ENCODE measurements around the gene C5orf47. TPM values are rescaled to one million over a fixed set of nuclear protein-coding genes. Genes with fewer than 3 reads are reported as not detected.

Gene C5orf47
- total RNA-seq, 1 donor from 2014 or later = not detected

DNA sequence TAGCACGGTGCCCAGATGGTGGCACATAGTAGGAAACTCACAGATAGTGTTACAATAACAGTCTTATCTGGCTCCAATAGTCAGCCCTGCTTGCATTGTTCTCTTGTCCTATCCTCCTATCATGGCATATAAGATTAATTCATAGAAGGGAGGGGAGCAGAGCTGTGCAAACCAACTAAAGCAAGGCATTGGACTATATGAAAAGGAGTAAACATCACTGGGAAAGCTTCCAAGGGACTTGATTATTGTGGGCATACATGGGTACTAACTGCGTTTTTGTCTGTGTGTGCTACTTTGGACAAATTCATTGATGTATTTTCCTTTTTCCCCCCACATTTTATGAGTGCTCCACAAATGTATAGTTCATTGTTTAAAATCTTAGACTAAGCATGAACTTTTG lies 43.8 kb upstream of the C5orf47 start:
- TF ChIP-seq, protein P1, sequence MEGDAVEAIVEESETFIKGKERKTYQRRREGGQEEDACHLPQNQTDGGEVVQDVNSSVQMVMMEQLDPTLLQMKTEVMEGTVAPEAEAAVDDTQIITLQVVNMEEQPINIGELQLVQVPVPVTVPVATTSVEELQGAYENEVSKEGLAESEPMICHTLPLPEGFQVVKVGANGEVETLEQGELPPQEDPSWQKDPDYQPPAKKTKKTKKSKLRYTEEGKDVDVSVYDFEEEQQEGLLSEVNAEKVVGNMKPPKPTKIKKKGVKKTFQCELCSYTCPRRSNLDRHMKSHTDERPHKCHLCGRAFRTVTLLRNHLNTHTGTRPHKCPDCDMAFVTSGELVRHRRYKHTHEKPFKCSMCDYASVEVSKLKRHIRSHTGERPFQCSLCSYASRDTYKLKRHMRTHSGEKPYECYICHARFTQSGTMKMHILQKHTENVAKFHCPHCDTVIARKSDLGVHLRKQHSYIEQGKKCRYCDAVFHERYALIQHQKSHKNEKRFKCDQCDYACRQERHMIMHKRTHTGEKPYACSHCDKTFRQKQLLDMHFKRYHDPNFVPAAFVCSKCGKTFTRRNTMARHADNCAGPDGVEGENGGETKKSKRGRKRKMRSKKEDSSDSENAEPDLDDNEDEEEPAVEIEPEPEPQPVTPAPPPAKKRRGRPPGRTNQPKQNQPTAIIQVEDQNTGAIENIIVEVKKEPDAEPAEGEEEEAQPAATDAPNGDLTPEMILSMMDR (IDR thresholded peaks at IDR 0.05; ENCODE audit: partially characterized antibody, unreplicated experiment) = no peak
- Mint-ChIP-seq H3K27me3 (ENCODE audit: unreplicated experiment) (peaks cover 4% of the 10 kb centered on the region), H3K9me3 (ENCODE audit: unreplicated experiment) (peaks cover 2% of the 10 kb centered on the region), H3K4me1 (ENCODE audit: low read depth, unreplicated experiment) (peaks cover 12% of the 10 kb centered on the region), H3K27ac (ENCODE audit: unreplicated experiment) (no peak overlapping the region), H3K4me3 (ENCODE audit: unreplicated experiment) (no peak overlapping the region), H3K36me3 (ENCODE audit: unreplicated experiment) (no peaks in the 10 kb centered on the region)
- DNase-seq = no peak

DNA sequence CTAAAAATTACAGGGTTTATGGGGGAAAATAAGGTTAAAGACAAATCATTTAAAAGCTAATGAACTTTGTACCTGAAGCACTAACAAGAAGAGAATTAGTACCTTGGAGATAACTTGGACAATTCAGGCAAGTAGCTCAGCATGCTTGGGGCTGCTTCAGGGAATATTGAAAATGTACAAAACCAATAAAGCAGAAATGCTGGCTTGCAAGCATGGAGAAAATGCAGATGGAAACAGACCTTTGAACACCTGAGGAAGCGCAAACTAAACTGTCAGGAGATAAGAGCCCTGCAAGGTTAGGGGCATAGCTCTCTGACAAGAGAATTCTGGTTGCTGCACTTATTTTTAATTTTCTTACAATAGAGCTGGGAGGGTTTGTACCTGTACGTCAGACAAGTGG lies 42.6 kb upstream of the C5orf47 start:
- Mint-ChIP-seq H3K36me3 (ENCODE audit: unreplicated experiment) (no peaks in the 10 kb centered on the region), H3K4me3 (ENCODE audit: unreplicated experiment) (no peak overlapping the region), H3K9me3 (ENCODE audit: unreplicated experiment) (peaks cover 2% of the 10 kb centered on the region), H3K4me1 (ENCODE audit: low read depth, unreplicated experiment) (peaks cover 8% of the 10 kb centered on the region), H3K27ac (ENCODE audit: unreplicated experiment) (no peak overlapping the region), H3K27me3 (ENCODE audit: unreplicated experiment) (peaks cover 4% of the 10 kb centered on the region)
- no peak for DNase-seq
- TF ChIP-seq, protein P1 (IDR thresholded peaks at IDR 0.05; ENCODE audit: partially characterized antibody, unreplicated experiment) = no peak

DNA sequence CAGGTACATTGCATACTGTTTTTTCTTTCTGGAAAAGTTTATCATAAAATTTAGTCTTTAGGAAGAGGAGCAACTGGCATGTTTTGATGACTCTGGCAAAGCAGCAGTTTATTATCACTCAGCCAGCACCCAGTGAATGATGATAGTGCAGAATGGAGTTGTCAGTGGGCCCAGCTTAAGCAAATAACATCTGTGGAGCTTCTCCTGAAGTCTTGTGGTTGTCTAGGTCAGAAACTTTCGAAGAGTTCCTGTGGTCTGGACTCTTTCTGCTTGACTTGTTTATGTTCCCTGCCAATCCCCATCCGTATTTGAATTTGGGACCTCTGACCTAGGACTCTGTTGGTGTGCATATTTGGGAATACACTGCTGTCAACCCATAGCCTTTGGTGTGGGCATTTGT lies 38.1 kb upstream of the C5orf47 start:
- Mint-ChIP-seq H3K9me3 (ENCODE audit: unreplicated experiment) (peaks cover 2% of the 10 kb centered on the region), H3K4me1 (ENCODE audit: low read depth, unreplicated experiment) (no peaks in the 10 kb centered on the region), H3K27me3 (ENCODE audit: unreplicated experiment) (peaks cover 4% of the 10 kb centered on the region), H3K4me3 (ENCODE audit: unreplicated experiment) (no peak overlapping the region), H3K27ac (ENCODE audit: unreplicated experiment) (no peak overlapping the region), H3K36me3 (ENCODE audit: unreplicated experiment) (no peaks in the 10 kb centered on the region)
- TF ChIP-seq, protein P1 (IDR thresholded peaks at IDR 0.05; ENCODE audit: partially characterized antibody, unreplicated experiment) = no peak
- DNase-seq = no peak

DNA sequence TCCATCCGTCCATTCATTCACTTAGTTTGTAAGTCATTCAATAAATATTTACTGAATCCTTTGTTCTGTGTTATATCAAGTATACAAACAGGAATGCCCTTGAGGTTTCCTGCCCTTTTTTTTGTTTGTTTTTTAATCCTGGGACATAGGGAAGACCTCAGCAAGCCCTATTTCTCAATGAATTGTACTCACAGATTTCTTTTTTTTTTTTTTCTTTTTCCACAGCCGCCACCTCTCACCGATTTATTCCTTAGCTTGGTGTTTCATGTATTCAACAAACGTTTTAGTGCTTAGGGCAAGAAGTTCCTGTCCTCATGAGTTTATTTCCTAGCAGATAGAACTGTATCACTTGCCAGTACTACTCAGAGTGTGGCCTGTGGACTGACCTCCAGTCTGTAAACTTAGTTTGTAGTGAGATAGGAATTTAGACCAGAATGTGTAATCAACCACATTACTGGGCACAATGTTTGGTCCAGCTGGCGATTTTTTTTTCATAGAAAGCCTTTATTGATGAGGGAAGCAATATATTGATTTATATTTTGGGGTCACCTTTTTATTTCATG lies 35.4 kb upstream of the C5orf47 start:
- Mint-ChIP-seq H3K4me1 (ENCODE audit: low read depth, unreplicated experiment) (no peaks in the 10 kb centered on the region), H3K4me3 (ENCODE audit: unreplicated experiment) (no peak overlapping the region), H3K36me3 (ENCODE audit: unreplicated experiment) (no peaks in the 10 kb centered on the region), H3K27me3 (ENCODE audit: unreplicated experiment) (peaks cover 2% of the 10 kb centered on the region), H3K27ac (ENCODE audit: unreplicated experiment) (no peak overlapping the region), H3K9me3 (ENCODE audit: unreplicated experiment) (no peaks in the 10 kb centered on the region)
- TF ChIP-seq, protein P1 (IDR thresholded peaks at IDR 0.05; ENCODE audit: partially characterized antibody, unreplicated experiment) = no peak
- no peak for DNase-seq

DNA sequence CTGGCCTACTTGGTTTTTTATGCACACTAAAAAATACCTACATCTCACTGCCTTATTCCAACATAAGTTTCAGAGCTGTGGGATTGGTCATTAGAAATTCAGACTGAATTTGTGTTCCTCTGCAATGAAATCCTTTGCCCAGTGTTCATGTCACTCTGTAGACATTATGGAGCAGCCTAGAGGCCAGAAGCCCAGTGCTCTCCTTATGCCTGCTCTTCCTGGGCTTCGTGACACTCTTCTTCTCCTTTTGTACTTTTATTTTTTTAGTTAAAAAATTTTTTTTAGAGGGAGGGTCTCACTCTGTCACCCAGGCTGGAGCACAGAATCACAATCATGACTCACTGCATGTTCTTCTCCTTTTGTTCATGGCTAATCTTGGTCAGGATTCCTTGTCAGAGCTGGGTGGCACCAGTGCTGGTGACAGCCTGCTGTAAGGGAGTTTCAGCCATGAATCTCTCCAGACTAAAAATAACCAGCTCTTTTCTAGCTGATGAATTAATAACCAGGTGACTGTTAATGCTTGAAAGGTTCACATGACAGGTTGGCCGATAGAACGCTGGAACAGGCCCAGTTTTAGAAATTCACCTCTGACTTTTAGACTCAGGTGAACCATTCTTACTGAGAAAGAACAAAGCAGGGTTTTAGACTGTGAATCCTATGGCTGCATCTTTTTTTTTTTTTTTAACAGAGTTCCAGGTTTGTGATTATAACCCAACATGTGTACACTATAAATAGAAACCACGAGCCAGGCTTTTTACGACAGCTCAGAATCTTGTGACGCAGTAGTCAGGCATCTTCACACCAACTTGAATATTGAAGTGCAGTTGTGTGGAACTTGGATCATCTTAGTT lies 34.1 kb upstream of the C5orf47 start:
- H3K27me3 Mint-ChIP-seq (ENCODE audit: unreplicated experiment) = no peaks in the 10 kb centered on the region
- DNase-seq = no peak
- no peaks in the 10 kb centered on the region for H3K9me3 Mint-ChIP-seq (ENCODE audit: unreplicated experiment)
- TF ChIP-seq, protein P1 (IDR thresholded peaks at IDR 0.05; ENCODE audit: partially characterized antibody, unreplicated experiment) = no peak
- H3K36me3 Mint-ChIP-seq (ENCODE audit: unreplicated experiment) = no peaks in the 10 kb centered on the region
- no peaks in the 10 kb centered on the region for H3K4me1 Mint-ChIP-seq (ENCODE audit: low read depth, unreplicated experiment)
- no peak overlapping the region for H3K4me3 Mint-ChIP-seq (ENCODE audit: unreplicated experiment)
- peak overlapping the region; percentile 59 for H3K27ac Mint-ChIP-seq (ENCODE audit: unreplicated experiment)

All from glutamatergic neuron (in vitro differentiated cells).